ENCODE data around the gene FAM81A. TPM values are rescaled to one million over a fixed set of nuclear protein-coding genes. Genes with fewer than 3 reads are reported as not detected.

FAM81A gene
- total RNA-seq, result 1 to 10 TPM in 2 of 4 donors, under 1 TPM in 1, not detected in 1; 0.80 to 8.4 (median 4.6) TPM

DNA sequence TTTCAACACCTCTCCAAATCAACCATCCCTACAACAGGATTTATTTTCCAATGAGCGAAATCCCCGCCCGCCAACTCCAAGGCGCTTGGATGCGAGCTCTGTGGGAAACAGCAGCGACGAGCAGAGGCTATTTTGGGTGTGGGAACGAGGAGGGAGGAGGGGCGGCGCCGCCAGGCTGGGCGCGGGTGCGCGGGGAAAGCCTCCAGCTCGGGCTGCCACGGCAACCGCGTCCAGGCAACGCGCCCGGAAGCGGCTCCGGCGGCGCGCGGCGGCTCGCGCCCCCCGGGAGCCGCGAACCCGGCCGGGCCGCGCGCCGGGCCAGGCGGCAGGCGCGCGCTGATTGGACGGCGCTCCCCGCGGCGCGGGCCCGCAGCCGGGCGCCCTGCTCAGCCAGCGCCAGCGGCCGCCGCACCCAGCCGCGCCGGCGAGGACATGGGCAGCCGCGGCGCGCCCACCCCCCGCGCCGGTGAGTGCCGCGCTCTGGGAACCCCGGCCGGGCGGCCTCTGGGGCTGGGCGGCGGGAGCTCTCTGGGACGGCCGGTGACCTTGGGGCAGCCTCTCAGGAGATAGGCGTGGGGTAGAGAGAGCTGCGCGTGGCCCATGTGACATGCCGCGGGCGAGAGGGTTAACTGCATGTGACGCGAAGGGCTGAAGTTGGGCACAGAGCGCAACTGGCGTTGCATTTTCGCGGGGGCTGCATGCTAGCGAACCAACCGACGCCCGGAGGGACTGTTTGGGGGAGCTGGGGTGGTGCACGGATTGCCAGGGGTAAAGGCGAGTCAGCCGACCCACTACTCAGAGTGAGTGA, at the start of gene FAM81A:
TSS of gene FAM81A (plus strand) at position 370 of the 808 bp plus-strand sequence. CDS start 20,441 bp downstream, outside the sequence.
- WGBS, 2 donors (ENCODE audit: low coverage in 1 of 2), result 0% methylated on average over 4 to 46 of the region's 96 CpGs

DNA sequence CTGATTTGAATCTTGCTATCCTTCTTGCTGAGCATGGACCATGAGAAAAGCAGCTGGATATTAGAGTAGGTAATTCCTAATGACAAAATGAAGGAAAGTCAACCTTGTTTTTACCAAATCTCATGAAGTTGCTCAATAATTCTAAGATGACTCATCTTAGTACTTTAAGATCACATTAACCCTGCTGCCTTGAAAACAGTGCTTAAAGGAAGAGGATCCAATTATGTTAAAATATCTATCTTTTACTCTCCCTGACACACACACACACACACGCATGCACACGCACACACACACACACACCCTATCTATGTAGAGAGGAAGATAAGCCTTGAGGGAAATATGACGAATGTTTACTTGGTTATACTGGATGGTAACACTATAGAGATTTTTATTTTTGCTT, 49.3 kb upstream of the FAM81A start:
- Histone ChIP-seq H3K4me1 (no peaks in the 10 kb centered on the region), H3K9me3 (no peaks in the 10 kb centered on the region), H3K27ac (no peak overlapping the region), H3K4me3 (no peak overlapping the region), H3K36me3 (no peaks in the 10 kb centered on the region), H3K27me3 (no peaks in the 10 kb centered on the region)
- TF ChIP-seq POLR2AphosphoS5 (IDR thresholded peaks at IDR 0.05) (no peak), POLR2A (IDR thresholded peaks at IDR 0.05) (no peak), EP300 (IDR thresholded peaks at IDR 0.05; ENCODE audit: low read depth) (no peak)
- TF ChIP-seq, protein P1, sequence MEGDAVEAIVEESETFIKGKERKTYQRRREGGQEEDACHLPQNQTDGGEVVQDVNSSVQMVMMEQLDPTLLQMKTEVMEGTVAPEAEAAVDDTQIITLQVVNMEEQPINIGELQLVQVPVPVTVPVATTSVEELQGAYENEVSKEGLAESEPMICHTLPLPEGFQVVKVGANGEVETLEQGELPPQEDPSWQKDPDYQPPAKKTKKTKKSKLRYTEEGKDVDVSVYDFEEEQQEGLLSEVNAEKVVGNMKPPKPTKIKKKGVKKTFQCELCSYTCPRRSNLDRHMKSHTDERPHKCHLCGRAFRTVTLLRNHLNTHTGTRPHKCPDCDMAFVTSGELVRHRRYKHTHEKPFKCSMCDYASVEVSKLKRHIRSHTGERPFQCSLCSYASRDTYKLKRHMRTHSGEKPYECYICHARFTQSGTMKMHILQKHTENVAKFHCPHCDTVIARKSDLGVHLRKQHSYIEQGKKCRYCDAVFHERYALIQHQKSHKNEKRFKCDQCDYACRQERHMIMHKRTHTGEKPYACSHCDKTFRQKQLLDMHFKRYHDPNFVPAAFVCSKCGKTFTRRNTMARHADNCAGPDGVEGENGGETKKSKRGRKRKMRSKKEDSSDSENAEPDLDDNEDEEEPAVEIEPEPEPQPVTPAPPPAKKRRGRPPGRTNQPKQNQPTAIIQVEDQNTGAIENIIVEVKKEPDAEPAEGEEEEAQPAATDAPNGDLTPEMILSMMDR (IDR thresholded peaks at IDR 0.05), result no peak
- no peak for DNase-seq
- in situ Hi-C loops (cut with MboI; ENCODE audit: low pct_ligation_motif_present in 1 of 4, low pct_unique_long_range_greater_than_20kb in 1 of 4, low sequenced_read_pairs in 3 of 4), result no loop called here
- 83 to 93% methylated on average over 3 of the region's 3 CpGs for whole genome bisulfite sequencing, 2 donors (ENCODE audit: low coverage in 1 of 2)
- intact Hi-C loops (cut with DNase I; ENCODE audit: low total_unique reads), result no loop called here

More for the DNA sequence above, at the start of gene FAM81A:
- Histone ChIP-seq H3K36me3 (no peaks in the 10 kb centered on the region), H3K9me3 (no peaks in the 10 kb centered on the region), H3K27me3 (peaks cover 18% of the 10 kb centered on the region), H3K27ac (peak within 1 kb of the TSS in 3 of 4 donors; percentile 53 to 57 (median 55)), H3K4me1 (peaks cover 0 to 17% (median 15%) of the 10 kb centered on the region in 4 donors), H3K4me3 (peak within 1 kb of the TSS; percentile 30 to 58 (median 43))
- in situ Hi-C loops (cut with MboI; ENCODE audit: low pct_ligation_motif_present in 1 of 4, low pct_unique_long_range_greater_than_20kb in 1 of 4, low sequenced_read_pairs in 3 of 4), result no loop called here
- DNase-seq, result peak; percentile 80
- TF ChIP-seq EP300 (IDR thresholded peaks at IDR 0.05; ENCODE audit: low read depth) (no peak), POLR2AphosphoS5 (IDR thresholded peaks at IDR 0.05) (no peak), POLR2A (IDR thresholded peaks at IDR 0.05) (no peak)
- TF ChIP-seq, protein P1 (IDR thresholded peaks at IDR 0.05), result no peak
- intact Hi-C loops (cut with DNase I; ENCODE audit: low total_unique reads), result loop anchor here (5.0 kb wide), 1 partner anchor 66 kb away; the partner anchor contains the start of gene MYO1E

DNA sequence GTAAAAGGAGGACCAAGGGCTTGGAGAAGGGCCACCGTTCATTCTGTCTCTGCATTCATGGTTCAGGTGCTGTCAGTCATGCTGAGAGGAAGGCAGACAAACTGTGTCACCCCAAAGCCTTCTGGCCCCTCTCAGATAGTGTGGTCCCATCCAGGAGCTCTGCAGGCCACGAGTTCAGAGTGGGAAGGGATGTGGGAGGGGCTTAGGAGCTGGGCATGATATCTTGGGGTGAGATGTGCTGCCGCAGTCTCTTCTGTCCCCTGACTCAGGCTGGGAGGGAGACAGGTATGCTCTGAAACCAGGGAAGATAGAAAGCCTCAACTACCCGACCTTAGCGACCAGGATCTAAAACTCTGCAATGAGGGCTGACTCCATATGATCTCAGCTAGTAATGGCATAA, 45.7 kb upstream of the FAM81A start:
- Histone ChIP-seq H3K27me3 (no peaks in the 10 kb centered on the region), H3K4me3 (no peak overlapping the region), H3K27ac (no peak overlapping the region), H3K36me3 (no peaks in the 10 kb centered on the region), H3K4me1 (no peaks in the 10 kb centered on the region), H3K9me3 (no peaks in the 10 kb centered on the region)
- intact Hi-C loops (cut with DNase I; ENCODE audit: low total_unique reads), result loop anchor here (2.0 kb wide), 1 partner anchor 29 kb away; no protein-coding TSS in a partner anchor
- TF ChIP-seq EP300 (IDR thresholded peaks at IDR 0.05; ENCODE audit: low read depth) (no peak), POLR2AphosphoS5 (IDR thresholded peaks at IDR 0.05) (no peak), POLR2A (IDR thresholded peaks at IDR 0.05) (no peak)
- TF ChIP-seq, protein P1 (IDR thresholded peaks at IDR 0.05), result no peak
- in situ Hi-C loops (cut with MboI; ENCODE audit: low pct_ligation_motif_present in 1 of 4, low pct_unique_long_range_greater_than_20kb in 1 of 4, low sequenced_read_pairs in 3 of 4), result no loop called here
- no peak for DNase-seq
- 78 to 100% methylated on average over 1 to 5 of the region's 5 CpGs for WGBS, 2 donors (ENCODE audit: low coverage in 1 of 2)

DNA sequence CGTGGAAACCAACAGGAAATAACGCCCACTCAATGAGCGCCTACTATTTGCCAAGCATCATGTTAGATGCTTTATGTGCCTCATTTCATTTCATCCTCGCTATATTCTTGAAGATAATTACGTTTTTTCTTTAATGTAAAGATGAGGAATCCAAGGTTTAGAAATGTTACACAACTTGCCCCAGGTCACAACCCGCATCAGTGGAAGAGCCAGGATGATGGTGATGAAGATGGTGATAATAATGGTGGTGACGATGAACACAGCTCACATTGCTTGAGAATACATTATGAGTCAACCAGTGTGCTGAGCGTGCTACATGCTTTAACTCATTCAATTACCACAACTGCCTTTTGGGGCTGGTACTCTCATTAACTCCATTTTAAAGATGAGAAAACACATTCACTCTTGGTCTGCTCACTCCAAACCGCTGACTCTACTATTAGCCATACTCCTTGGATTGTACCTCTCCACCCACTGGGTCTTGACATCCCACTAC, 43.8 kb upstream of the FAM81A start:
- Histone ChIP-seq H3K36me3 (no peaks in the 10 kb centered on the region), H3K4me1 (no peaks in the 10 kb centered on the region), H3K27ac (no peak overlapping the region), H3K4me3 (no peak overlapping the region), H3K27me3 (no peaks in the 10 kb centered on the region), H3K9me3 (no peaks in the 10 kb centered on the region)
- no peak for DNase-seq
- in situ Hi-C loops (cut with MboI; ENCODE audit: low pct_ligation_motif_present in 1 of 4, low pct_unique_long_range_greater_than_20kb in 1 of 4, low sequenced_read_pairs in 3 of 4), result no loop called here
- no peak for TF ChIP-seq POLR2A (IDR thresholded peaks at IDR 0.05)
- TF ChIP-seq EP300 (IDR thresholded peaks at IDR 0.05; ENCODE audit: low read depth), result no peak
- no peak for TF ChIP-seq POLR2AphosphoS5 (IDR thresholded peaks at IDR 0.05)
- TF ChIP-seq, protein P1 (IDR thresholded peaks at IDR 0.05), result no peak
- intact Hi-C loops (cut with DNase I; ENCODE audit: low total_unique reads), result no loop called here
- 88 to 91% methylated on average over 9 of the region's 9 CpGs for WGBS, 2 donors (ENCODE audit: low coverage in 1 of 2)

Measured in transverse colon (tissue), 4 donors.